Stimulated activated effector memory CD8-positive, alpha-beta T cell treated with anti-CD3 and anti-CD28 coated beads, Interleukin-12 subunit alpha, Interleukin-12 subunit beta, amount 100 ng/mL, for 72 hours (primary cell): ENCODE results near the gene DDR1.
"Not testable (repeated sequence)": the region's sequence is repeated elsewhere in the genome, so short reads cannot be mapped to it uniquely, and the experiment has no call there.

Experiments
- ATAC-seq: fragments of 150-1000 bp; cut with Tn5 transposase; 2 replicates; pipeline ENCODE4 v1.10.0; 2021
- DNase-seq, 2 donors: peaks; one replicate each; pipeline ENCODE4 v3.0.0; 2021 to 2022; ENCODE audit warnings: low spot score in 2 of 2
- H3K27ac Mint-ChIP-seq: one replicate; pipeline ENCODE4 v1.8.0; 2022; ENCODE audit warnings: mild to moderate bottlenecking, mixed read lengths
- H3K36me3 Mint-ChIP-seq: one replicate; pipeline ENCODE4 v1.8.0; 2022; ENCODE audit warnings: mild to moderate bottlenecking, mixed read lengths
- H3K4me1 Mint-ChIP-seq: one replicate; pipeline ENCODE4 v1.8.0; 2022; ENCODE audit warnings: mixed read lengths
- H3K4me3 Mint-ChIP-seq: one replicate; pipeline ENCODE4 v1.8.0; 2022; ENCODE audit warnings: mild to moderate bottlenecking, mixed read lengths
- H3K9me3 Mint-ChIP-seq: one replicate; pipeline ENCODE4 v1.8.0; 2022; ENCODE audit warnings: mixed read lengths

DDR1 gene

DNA sequence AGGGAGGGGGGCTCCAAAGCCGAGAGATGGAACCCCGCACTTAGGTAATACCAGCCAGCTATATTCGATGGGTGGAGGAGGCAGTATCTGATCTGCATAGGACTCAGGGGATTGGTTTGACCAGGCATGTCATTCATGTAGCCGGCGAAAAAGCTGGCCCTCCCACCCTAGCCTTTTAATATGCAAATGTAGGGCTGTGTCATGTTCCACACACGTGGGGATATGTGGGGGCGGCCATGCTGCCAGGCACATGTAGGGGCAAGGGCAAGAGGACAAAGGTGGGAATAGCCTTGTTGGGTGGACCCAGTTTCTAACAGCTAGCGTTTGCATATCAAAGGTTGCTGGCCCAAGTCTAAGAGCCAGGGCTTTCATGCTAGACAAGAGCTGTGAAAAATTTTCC, 39.1 kb upstream of the DDR1 start:
- Mint-ChIP-seq H3K4me3 (no peak overlapping the region), H3K36me3 (no peaks in the 10 kb centered on the region), H3K27ac (no peak overlapping the region), H3K4me1 (peaks cover 12% of the 10 kb centered on the region), H3K9me3 (no peaks in the 10 kb centered on the region)
- no peak for ATAC-seq
- no peak for DNase-seq

DNA sequence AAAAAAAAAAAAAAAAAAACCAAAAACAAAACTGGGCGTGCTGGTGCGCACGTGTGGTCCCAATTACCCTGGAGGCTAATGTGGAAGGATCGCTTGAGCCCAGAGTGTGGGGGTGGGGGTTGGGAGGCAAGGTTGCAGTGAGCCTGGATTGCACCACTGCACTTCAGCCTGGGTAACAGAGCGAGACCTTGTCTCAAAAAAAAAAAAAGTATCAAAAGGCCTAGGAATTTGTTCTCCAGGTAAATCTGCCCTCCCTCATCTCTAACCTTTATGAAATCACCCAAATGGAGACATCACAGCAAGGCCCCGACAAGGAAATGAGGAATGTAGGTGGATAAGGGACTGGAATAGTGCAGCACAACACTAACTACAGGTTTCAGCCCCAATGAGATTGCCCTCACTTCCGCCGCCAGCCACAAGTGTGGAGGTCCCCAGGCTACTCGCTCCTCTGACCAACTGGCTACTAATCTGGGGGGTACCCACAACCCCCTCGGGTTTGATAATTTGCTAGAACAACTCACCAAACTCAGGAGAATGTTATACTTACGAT, 36.8 kb upstream of the DDR1 start:
- Mint-ChIP-seq H3K36me3 (no peaks in the 10 kb centered on the region), H3K4me3 (no peak overlapping the region), H3K27ac (no peak overlapping the region), H3K4me1 (peaks cover 7% of the 10 kb centered on the region), H3K9me3 (peaks cover 5% of the 10 kb centered on the region)
- ATAC-seq (no peak), DNase-seq (no peak)

DNA sequence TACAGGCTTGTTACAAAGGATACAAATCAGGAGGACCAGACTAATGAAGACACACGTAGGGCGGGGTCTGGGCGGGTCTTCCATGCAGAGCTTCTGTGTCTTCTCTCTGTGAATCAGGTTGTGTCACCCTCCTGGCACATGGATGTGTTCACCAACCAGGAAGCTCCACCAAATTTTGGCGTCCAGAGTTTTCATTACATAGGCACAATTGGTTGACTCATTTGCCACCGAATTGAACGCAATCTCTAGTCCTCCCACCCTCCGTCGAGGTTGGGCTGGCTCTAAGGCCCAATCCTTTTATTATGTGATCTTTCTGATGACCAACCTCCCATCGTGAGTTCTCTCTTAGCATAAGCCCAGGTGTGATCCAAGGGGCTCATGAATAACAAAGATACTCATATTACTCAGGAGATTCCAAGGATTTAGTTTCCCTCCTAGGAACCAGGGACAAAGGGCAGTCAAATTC, 36.3 kb upstream of the DDR1 start:
- H3K36me3 Mint-ChIP-seq, result no peaks in the 10 kb centered on the region
- no peak overlapping the region for H3K4me3 Mint-ChIP-seq
- peaks cover 8% of the 10 kb centered on the region for H3K9me3 Mint-ChIP-seq
- no peak overlapping the region for H3K27ac Mint-ChIP-seq
- DNase-seq, result no peak
- no peak for ATAC-seq
- H3K4me1 Mint-ChIP-seq, result peaks cover 7% of the 10 kb centered on the region

DNA sequence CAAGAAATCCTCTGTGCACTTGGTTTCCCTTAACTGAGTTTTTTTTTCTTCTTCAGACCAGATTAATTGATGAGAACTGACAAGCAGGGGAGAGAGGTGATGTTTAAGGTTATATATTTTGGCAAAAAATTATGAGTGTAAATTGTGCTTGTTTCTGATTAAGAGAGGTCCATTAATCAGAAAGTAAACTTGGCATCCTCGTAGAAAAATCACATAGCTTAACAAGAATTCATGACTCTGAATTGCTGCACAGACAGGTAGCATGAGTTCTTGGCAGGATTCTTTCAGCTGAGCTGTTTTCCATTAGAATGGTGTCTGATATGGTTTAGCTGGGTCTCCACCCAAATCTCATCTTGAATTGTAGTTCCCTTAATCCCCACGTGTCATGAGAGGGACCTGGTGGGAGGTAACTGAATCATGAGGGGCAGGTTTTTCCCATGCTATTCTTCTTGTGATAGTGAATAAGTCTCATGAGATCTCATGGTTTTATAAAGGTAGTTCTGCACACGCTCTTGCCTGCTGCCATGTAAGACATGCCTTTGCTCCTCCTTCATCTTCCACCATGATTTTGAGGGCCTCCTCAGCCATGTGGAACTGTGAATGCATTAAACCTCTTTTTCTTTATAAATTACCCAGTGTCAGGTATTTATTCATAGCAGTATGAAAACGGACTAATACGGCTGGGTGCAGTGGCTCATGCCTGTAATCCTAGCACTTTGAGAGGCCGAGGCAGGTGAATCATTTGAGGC, 34.2 kb upstream of the DDR1 start:
- Mint-ChIP-seq H3K36me3 (no peaks in the 10 kb centered on the region), H3K4me3 (no peak overlapping the region), H3K4me1 (no peaks in the 10 kb centered on the region), H3K27ac (no peak overlapping the region), H3K9me3 (peaks cover 8% of the 10 kb centered on the region)
- no peak for ATAC-seq
- no peak for DNase-seq

DNA sequence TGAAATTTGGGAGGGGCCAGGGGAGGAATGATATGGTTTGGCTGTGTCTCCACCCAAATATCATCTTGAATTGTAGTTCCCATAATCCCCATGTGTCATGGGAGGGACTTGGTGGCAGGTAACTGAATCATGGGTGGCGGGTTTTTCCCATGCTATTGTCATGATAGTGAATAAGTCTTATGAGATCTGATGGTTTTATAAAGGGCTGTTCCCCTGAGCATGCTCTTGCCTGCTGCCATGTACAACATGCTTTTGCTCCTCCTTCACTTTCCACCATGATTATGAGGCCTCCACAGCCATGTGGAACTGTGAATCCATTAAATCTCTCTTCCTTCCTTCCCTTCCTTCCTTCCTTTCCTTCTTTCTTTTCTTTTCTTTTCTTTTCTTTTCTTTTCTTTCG, 31.9 kb upstream of the DDR1 start:
- DNase-seq, H3K9me3 Mint-ChIP-seq, H3K4me3 Mint-ChIP-seq, ATAC-seq, H3K36me3 Mint-ChIP-seq, H3K4me1 Mint-ChIP-seq, H3K27ac Mint-ChIP-seq: not testable (repeated sequence)

DNA sequence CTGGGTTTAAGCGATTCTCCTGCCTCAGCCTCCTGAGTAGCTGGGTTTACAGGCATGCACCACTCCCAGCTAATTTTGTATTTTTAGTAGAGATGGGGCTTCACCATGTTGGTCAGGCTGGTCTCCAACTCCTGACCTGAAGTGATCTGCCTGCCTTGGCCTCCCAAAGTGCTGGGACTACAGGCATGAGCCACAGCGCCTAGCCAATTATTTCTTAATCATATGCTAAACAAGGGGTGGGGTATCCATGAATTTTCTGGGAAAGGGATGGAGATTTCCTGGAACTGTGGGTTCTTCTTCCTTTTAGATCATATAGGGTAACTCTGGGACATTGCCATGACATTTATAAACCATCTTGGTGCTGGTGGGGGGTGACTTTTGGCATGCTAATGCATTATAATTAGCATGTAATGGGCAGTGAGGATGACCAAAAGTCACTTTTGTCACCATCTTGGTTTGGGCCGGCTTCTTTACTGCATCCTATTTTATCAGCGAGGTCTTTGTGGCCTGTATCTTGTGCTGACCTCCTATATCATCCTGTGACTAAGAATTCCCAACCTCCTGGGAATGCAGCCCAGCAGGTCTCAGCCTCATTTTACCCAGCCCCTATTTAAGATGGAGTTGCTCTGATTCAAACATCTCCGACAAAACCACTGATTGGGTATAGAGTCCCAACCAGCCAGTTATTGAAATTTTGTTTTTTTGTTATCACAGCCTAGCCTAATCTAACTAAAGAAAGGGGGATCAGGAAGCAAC, 29.9 kb upstream of the DDR1 start:
- H3K36me3 Mint-ChIP-seq, result no peaks in the 10 kb centered on the region
- ATAC-seq (no peak), DNase-seq (no peak)
- H3K4me1 Mint-ChIP-seq, result peaks cover 5% of the 10 kb centered on the region
- H3K9me3 Mint-ChIP-seq, result peaks cover 14% of the 10 kb centered on the region
- no peak overlapping the region for H3K27ac Mint-ChIP-seq
- H3K4me3 Mint-ChIP-seq, result no peak overlapping the region

DNA sequence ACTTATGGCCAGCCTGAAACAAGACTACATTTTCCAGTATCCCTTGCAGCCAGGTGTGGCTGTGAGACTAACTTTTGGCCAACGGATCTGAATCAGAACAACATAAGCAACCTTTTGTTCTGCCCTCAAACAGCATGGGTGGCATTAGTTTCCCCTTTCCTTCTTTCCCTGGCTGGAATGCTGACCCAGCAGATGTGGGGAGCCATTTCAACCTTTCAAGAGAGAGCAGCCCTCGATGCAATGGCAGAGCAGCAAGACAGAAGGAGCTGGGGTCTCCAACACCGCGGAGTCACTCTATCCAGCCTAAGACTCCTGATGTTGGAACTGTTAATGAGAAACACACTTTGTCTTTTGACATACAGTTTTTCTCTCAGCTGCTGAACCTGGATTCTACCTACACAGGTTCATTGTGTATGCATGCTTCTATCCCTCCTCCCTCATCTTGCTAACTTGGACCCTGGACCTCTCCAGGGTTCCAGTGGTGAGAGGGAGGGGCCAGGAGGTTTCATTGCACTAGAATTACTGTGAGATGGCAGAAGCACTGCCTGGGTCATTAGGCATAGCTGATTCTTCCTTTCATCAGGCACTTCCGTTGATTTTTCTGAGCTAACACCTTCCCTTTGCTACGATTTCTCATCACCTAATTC, 28.8 kb upstream of the DDR1 start:
- no peak overlapping the region for H3K4me3 Mint-ChIP-seq
- no peak overlapping the region for H3K27ac Mint-ChIP-seq
- no peak for ATAC-seq
- no peak for DNase-seq
- H3K9me3 Mint-ChIP-seq, result peaks cover 14% of the 10 kb centered on the region
- H3K4me1 Mint-ChIP-seq, result peaks cover 5% of the 10 kb centered on the region
- no peaks in the 10 kb centered on the region for H3K36me3 Mint-ChIP-seq

DNA sequence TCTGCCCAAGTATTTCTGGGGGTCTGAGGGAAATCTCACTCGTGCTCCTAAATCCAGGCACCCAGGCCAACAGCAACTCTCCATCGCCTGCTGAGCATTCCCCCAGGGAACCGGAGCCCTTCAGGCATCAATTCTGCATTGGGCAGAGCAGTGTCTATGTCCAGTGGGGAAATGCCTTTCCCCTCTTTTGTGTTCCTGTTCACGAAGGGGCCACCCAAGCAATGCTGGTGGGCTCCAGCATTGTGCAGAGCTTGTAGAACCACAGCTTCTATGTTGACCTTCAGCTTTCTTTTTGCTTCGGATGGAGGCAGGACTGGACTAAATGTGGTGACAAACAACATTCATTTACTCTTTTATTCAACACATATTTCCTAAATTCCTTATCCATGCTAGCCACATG, 27.2 kb upstream of the DDR1 start:
- no peak overlapping the region for H3K4me3 Mint-ChIP-seq
- peak overlapping the region; percentile 11 for H3K27ac Mint-ChIP-seq
- H3K36me3 Mint-ChIP-seq, result no peaks in the 10 kb centered on the region
- ATAC-seq, result no peak
- H3K4me1 Mint-ChIP-seq, result peaks cover 12% of the 10 kb centered on the region
- no peak for DNase-seq
- H3K9me3 Mint-ChIP-seq, result peaks cover 18% of the 10 kb centered on the region

DNA sequence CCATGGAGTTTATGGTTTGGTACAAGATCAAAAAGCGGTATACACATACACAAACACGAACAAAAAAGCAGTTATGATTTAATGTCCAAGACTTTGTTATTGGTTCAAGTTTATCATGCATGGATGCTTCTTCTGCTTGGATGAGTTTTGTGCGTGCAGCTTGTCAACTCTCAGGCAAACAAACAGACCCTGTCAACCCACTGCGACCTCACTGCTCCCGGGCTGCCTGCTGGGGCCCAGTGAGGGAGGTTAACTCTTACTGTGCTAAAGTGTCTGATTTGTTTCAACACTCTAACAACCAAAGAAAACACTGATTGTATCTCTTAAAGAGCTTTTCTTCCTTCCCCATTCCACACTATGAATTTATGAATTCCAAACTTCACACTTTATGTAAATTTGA, 26.8 kb upstream of the DDR1 start:
- ATAC-seq (no peak), DNase-seq (no peak)
- H3K4me1 Mint-ChIP-seq, result peaks cover 12% of the 10 kb centered on the region
- no peaks in the 10 kb centered on the region for H3K36me3 Mint-ChIP-seq
- H3K27ac Mint-ChIP-seq, result no peak overlapping the region
- peaks cover 13% of the 10 kb centered on the region for H3K9me3 Mint-ChIP-seq
- H3K4me3 Mint-ChIP-seq, result no peak overlapping the region

DNA sequence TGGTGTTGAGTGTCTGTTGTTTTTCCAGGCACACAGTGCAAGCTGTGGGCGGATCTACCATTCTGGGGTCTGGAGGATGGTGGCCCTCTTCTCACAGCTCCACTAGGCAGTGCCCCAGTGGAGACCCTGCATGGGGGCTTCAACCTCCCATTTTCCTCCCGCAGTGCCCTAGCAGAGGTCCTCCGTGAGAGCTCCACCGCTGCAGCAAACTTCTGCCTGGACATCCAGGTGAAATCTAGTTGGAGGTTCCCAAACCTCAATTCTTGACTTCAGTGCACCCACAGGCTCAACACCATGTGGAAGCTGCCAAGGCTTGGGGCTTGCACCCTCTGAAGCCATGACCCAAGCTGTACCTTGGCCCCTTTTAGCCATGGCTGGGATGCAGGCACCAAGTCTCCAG, 24.6 kb upstream of the DDR1 start:
- not testable (repeated sequence) for H3K36me3 Mint-ChIP-seq, ATAC-seq, H3K27ac Mint-ChIP-seq, DNase-seq, H3K4me3 Mint-ChIP-seq
- Mint-ChIP-seq H3K9me3 (peaks cover 11% of the 10 kb centered on the region), H3K4me1 (peaks cover 12% of the 10 kb centered on the region)

DNA sequence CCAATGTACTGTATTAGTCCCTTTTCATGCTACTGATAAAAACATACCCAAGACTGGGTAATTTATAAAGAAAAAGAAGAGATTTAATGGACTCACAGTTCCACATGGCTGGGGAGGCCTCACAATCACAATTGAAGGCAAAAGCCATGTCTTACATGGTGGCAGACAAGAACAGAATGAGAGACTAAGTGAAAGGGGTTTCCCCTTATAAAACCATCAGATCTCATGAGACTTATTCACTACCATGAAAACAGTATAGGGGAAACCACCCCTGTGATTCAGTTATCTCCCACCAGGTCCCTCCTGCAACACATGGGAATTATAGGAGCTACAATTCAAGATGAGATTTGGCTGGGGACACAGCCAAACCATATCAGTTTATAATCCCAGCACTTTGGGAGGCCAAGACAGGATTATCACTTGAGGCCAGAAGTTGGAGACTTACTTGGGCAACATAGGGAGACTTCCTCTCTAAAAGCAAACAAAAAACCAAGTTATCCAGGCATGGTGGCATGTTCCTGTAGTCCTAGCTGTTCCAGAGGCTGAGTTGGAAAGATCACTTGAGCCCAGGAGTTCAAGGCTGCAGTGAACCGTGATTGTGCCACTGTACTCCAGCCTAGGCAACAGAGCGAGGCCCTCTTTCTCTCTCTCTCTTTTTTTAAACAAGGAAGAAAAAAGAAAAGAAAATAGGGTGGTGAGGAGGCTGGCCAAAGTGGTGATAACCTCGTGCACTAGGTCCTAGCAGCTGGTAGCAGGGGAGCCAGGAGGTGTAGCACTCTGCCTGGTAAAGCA, 22.9 kb upstream of the DDR1 start:
- H3K9me3 Mint-ChIP-seq, result peaks cover 11% of the 10 kb centered on the region
- DNase-seq (no peak), ATAC-seq (no peak)
- H3K36me3 Mint-ChIP-seq, result no peaks in the 10 kb centered on the region
- H3K4me3 Mint-ChIP-seq, result no peak overlapping the region
- H3K4me1 Mint-ChIP-seq, result peaks cover 12% of the 10 kb centered on the region
- H3K27ac Mint-ChIP-seq, result peak overlapping the region; percentile 38

DNA sequence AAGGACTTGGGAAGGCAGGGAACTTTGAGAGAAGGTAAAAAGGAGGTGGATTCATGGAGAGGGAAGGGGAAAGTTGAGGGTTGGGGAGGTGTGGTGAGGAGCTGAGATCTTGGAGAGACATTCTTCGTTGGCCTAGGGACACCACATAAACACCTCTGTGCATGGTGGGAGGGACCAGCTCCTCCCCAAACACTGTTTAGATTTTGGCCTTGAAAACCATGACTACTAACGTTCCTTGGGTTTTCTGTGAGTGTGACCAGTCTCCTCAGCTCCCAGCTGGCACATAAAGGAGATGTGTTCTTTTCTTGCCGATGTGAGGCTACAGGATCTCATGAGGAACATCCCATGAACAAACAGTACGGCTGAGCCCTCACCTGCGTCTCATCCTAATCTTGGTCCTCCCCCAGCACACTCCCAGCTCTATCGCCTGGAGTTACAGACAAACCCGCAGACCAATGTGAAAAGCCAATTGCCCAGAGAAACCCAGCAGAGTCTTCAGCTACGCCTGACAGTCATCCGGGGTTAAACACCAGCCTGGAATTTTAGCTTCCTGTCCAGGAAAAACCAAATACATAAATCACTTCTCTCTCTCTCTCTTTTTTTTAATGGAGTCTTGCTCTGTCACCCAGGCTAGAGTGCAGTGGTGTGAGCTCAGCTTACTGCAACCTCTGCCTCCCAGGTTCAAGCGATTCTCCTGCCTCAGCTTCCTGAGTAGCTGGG, 22.0 kb upstream of the DDR1 start:
- H3K4me3 Mint-ChIP-seq, result no peak overlapping the region
- ATAC-seq, result no peak
- peaks cover 7% of the 10 kb centered on the region for H3K4me1 Mint-ChIP-seq
- H3K36me3 Mint-ChIP-seq, result no peaks in the 10 kb centered on the region
- DNase-seq, result no peak
- peaks cover 11% of the 10 kb centered on the region for H3K9me3 Mint-ChIP-seq
- H3K27ac Mint-ChIP-seq, result no peak overlapping the region

DNA sequence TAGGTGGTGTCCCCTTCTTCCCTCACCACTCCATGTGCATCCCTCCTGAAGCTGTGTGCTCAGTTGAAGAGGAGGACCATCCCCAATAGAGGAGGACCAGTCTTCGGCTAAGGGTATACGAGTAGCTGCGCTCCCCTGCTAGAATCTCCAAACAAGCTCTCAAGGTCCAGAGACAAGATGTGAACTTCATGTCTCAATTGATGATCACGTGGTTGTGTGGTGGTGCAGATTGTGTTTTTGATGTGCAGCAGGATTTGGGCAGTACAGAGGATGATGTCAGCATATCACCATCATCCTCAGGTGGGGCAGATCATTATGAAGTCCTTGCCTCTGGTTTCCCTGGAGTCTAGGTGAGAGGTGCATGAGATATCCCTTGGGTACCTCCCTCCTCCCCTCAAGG, 20.0 kb upstream of the DDR1 start:
- Mint-ChIP-seq H3K4me3 (no peak overlapping the region), H3K27ac (no peak overlapping the region), H3K9me3 (peaks cover 9% of the 10 kb centered on the region), H3K36me3 (no peaks in the 10 kb centered on the region), H3K4me1 (peaks cover 7% of the 10 kb centered on the region)
- DNase-seq (no peak), ATAC-seq (no peak)

DNA sequence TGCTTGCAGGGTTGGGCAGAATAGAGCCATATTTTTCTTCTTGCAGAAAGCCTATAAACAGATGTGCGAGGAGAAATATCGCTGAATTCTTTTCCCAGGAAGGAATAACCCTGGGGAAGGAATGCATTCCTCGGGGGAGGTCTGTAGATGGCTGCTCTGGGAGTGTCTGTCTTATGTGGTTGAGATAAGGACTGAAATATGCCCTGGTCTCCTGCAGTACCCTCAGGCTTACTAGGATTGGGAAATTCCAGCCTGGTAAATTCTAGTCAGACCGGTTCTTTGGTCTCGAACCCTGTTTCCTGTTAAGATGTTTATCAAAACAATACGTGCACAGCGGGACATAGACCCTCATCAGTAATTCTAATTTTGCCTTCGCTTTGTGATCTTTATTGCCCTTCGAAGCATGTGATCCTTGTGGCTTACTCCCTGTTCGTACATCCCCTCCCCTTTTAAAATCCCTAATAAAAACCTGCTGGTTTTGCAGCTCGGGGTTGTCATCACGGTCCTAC, 15.0 kb upstream of the DDR1 start:
- DNase-seq, H3K4me3 Mint-ChIP-seq, H3K27ac Mint-ChIP-seq: not testable (repeated sequence)

More for the DNA sequence above, 15.0 kb upstream of the DDR1 start:
- ATAC-seq, H3K36me3 Mint-ChIP-seq: not testable (repeated sequence)
- Mint-ChIP-seq H3K9me3 (peaks cover 13% of the 10 kb centered on the region), H3K4me1 (peaks cover 13% of the 10 kb centered on the region)
